ENCODE data around the gene PFN3.

DNA sequence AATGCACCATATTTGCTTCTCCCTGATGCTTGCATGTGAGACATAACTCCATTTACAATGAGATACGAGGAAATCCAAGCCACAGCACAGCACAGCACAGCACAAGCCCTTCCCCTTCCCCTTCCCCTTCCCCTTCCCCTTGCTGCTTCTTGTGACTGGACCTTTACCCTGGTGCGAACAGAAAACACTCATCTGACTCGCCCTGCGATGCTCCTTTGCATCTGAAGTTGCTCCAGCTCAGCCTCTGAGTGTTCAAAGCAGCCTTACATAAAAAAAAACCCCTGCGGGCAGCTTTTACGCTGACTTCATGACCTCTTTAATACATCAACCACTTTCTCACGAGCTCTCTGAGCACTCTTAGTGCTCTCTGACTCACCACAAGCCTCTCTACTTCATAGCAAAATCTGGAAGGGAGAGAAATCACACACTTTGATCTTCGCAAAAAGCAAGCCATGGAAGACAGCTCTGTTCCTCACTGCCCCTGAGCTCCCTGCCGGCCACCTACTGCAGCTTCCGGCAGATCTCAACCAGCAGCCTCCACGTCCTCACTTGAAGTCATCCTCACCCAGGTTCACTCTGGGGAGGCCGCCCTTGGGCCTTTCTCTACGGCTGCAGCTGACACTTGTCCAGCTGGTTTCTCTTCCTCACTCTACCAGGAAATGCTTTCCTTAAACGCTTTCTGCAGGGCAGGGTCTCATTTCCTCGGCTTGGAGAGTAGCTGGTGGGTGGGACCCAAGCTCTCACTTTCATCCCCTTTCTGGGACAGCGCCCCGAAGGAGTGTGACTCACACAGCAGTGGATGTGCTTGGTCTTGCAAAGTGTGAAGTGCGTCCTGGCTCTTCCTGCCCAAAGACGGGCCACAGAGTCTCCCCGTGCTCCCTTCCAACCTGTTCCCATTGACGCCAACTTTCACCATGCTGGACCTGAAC is 11.0 kb downstream of the PFN3 start:
- TF ChIP-seq CTCF (IDR thresholded peaks at IDR 0.05) (no peak), POLR2A (IDR thresholded peaks at IDR 0.05) (no peak)

Measured in vagina (tissue), 2 donors.